Inflammatory macrophage (primary cell): ENCODE measurements around the gene TMPRSS11B.
"Not testable (repeated sequence)": the region's sequence is repeated elsewhere in the genome, so short reads cannot be mapped to it uniquely, and the experiment has no call there.

Experiments used
- DNase-seq, 2 donors: peaks; one replicate each; pipeline ENCODE4 v3.0.0-alpha.2; 2020 to 2022
- total RNA-seq, 18 experiments: gene quantifications; one replicate each; lab custom pipeline; 2026; ENCODE audit warnings: mixed read lengths in 6 of 18, inconsistent platforms in 2 of 18; lab: John Stamatoyannopoulos, UW

TMPRSS11B gene
- total RNA-seq = 0 to 0.23 (median 0) reads per million in 18 experiments

- no peak for DNase-seq
These were observed at the start of gene TMPRSS11B for GRCh38 chr4:68245594-68245993. TMPRSS11B (minus strand) TSS chr4:68245694; CDS start chr4:68245558, 136 bp downstream.

DNA sequence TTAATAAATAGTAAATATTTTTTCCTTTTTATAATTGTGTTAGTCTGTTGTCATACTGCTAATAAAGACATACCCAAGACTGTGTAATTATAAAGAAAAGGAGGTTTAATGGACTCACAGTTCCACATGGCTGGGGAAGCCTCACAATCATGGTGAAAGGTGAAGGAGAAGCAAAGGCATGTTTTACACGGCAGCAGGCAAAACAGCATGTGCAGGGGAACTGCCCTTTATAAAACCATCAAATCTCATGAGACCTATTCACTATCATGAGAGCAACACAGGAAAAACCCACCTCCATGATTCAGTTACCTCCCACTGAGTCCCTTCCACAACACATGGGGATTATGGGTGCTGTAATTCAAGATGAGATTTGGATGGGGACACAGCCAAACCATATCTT, 45.8 kb upstream of the TMPRSS11B start:
- DNase-seq = no peak

DNA sequence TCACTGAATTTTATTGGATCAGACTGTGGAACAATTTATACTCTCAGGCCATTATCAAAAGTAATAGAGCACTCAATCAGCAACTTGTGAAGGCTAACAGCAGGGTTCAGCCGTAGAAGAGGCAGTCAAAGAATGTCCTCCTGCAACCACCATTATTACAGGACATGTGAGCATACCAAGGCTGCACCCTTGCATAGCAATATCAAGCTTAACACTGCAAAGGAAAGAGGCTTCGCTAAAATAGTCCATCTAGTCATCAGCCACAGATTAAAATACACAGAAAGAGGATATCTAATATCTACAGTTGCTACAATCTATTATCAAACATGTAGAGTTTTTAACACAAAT, 42.9 kb upstream of the TMPRSS11B start:
- DNase-seq = no peak

- no peak for DNase-seq
These were observed 42.4 kb upstream of the TMPRSS11B start for GRCh38 chr4:68287704-68288392.

- no peak for DNase-seq
These were observed 38.2 kb upstream of the TMPRSS11B start for GRCh38 chr4:68283714-68284113.

DNA sequence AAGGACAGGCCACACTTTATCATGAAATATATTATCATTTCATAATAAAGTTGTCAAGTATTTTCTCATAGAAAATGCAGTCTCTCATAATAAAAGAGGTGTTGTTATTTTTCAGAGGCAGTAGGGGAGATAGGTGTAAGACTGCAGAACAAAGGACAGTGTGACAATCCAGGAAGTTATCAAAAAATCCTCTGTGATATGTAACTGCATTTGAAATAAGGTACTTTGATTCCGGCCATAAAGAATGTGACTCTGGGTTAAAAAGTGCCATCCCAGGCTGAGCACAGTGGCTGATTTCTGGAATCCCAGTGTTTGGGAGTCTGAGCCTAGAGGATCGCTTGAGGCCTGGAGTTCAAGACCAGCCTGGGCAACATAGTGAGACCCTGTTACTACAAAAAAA, 37.6 kb upstream of the TMPRSS11B start:
- no peak for DNase-seq

GRCh38 chr4:68281796-68282740, 36.6 kb upstream of the TMPRSS11B start:
- not testable (repeated sequence) for DNase-seq

DNA sequence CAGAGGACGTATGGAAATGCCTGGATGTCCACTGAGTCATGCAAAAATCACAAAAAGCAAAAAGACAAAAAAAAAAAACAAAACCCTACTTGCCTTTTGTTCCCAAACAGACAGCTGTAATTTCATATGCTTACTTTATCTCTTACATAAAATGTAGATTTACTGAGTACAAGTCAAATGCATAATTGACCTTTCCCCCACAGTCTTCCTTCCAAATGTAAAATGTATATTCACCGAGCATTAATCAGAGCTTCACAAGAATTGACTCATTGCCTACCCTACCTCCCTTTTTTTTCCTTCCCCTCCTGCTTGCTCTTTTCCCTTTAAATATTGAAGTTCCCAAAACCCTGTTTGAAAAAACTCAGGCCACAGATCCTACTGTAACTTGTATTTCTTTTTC, 32.5 kb upstream of the TMPRSS11B start:
- no peak for DNase-seq

DNA sequence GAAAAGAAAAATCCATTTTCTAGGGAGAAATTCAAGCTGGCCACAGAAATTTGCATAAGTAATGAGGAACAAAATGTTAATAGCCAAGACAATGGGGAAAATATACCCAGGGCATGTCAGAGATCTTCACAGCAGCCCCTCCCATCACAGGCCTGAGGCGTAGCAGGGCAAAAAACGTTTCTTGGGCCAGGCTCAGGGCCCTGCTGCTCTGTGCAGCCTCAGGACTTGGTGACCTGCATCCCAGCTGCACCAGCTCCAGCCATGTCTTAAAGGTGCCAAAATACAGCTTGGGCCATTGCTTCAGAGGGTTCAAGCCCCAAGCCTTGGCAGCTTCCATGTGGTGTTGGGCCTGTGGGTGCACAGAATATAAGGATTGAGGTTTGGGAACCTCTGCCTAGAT, 32.1 kb upstream of the TMPRSS11B start:
- DNase-seq = no peak

DNA sequence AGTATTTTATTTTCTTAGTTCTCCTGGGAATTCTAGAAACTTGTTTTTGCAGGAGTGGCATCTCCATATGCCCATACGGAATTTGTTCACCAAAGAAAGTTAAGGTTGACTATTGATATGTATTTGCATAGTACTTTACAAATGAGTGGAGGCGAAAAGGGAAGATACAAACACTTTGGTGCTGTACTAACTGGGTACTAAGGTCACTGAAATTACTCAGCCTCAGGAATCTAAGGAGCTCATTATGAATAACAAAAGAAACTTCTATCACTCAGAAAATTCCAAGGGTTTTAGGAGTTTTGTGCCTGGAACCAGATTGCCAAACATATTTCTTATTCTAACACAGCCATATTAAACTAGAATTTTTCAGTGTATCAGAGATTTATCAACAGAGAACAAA, 27.4 kb upstream of the TMPRSS11B start:
- DNase-seq = no peak

DNA sequence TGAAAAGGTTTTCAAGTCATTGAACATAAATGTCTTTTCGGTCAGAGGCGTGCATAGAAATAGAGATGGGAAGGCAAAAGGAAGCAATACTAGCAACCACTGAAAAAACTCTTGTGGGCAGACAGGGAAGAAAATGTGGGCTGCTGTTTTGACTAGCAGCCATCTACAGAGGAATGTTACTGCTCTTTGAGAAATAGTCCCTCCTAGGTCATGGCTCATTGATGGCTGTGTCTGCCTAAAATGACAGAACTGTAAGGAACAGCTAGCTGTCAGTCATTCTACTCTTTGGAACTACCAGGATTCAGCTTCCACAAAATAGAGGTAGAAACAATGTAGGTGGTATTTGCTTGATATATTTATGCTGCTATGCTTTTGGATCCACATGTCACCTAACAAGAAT, 26.9 kb upstream of the TMPRSS11B start:
- no peak for DNase-seq

GRCh38 chr4:68271851-68272357, 26.4 kb upstream of the TMPRSS11B start:
- DNase-seq = peak; percentile 15 to 58

GRCh38 chr4:68267433-68267944, 22.0 kb upstream of the TMPRSS11B start:
- no peak for DNase-seq

DNA sequence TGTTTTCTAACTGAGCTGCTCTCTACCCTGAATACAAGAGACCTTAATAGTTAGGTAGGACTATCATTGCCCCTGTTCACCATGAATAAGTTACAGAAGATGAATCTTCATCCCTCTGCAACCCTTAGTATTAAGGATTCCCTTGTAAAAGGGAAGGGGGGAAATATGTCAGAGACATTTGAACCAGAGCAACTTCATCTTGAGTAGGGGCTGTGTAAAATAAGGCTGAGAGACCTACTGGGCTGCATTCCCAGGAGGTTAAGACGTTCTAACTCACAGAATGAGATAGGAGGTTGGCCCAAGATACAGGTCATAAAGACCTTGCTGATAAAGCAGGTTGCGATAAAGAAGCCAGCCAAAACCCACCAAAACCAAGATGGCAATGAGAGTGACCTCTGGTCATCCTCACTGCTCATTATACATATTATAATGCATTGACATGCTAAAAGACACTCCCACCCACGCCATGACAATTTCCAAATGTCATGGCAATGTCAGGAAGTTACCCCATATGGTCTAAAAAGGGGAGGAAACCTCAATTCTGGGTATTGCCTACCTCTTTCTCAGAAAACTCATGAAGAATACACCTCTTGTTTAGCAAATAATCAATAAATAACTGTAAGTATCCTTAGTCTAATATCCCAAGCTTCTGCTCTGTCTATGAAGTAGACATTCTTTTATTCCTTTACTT, 19.5 kb upstream of the TMPRSS11B start:
- no peak for DNase-seq

GRCh38 chr4:68259191-68259590, 13.7 kb upstream of the TMPRSS11B start:
- no peak for DNase-seq

DNA sequence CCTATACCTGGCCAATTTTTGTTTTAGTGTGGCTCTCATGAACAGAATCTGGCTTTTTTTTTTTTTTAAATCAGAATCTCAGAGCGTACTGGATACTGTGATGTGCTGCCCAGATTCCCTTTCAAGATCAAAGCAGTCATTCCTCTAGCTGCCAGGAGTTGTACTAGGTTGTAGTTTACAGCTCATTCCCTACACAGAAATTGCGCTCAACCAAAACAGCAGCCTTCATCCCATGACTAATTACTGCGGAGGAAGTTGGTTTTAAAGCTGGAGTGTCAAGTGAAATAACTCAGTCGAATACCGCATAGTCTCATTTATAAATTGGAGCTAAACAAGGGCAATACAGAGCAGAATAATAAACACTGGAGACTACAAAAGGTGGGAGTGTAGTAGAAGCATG, 12.2 kb upstream of the TMPRSS11B start:
- no peak for DNase-seq

DNA sequence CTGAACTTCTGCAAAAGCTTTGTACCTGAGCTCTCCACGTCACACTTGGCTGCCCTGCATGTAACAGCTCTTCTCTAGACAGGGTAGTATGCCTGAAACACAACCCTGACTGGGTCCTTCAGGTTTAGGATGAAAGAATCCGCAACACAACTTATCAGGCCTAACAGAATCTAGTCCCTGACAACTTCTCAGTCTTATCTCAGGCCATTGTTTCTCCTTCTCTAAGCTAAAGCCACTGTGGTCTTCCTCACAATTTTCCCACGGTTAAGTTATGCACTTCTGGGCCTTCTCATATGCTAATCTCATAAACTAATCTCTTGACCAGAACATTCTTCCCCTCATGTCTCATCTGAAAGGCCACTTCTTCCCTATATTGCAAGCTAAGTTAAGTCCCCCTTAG, 10.8 kb upstream of the TMPRSS11B start:
- DNase-seq = no peak

DNA sequence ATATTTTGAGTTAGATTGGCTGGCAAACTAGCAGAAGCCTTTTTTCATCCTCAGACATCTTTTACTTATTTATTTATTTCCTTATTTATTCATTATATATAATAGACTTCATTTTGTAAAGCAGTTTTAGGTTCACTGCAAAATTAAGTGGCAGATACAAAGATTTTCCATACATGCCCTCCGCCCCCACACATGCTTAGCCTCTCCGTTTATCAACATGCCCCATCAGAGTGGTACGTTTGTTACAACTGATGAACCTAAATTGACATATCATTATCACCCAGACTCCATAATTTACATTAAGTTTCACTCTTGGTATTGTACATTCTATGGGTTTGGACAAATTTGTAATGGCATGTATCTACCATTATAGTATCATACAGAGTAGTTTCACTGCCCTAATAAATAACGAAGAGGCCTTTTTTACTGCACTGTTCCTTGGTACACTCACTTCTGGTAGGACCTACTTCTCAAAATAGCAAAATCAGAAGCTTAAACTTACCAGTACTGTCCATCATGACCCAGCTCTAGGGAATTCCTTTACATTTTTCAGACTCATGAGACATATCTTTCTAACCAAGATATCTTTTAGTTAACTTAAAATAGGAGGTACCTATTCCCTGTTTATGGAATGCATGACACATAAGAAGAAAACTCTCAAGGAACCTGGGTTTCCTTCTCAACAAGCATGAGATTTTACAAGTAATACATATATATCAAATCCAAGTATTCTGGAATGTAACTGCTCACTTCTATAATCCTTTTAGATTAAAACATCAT, 4.8 kb upstream of the TMPRSS11B start:
- DNase-seq = no peak

DNA sequence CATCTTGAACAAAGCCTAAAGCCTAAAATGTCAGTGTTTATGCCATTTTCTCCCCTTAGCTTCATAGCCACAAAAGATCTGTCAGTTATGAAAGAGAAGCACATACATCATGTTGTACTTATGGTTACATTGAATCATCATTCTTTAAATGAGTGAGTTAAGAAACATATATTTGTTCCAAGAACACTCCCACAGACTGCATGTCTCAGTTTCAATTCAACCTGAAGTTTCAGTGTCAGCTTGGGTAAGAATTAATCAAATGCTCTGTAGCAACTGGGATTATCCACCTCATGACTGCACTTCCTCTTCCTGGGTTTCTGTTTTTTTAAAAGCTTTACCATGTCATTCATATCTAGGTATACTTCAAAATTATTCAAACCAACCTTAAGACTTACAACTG, 3.9 kb upstream of the TMPRSS11B start:
- DNase-seq = peak; percentile 5 to 24

GRCh38 chr4:68240620-68241019, 4.9 kb downstream of the TMPRSS11B start:
- DNase-seq = no peak

DNA sequence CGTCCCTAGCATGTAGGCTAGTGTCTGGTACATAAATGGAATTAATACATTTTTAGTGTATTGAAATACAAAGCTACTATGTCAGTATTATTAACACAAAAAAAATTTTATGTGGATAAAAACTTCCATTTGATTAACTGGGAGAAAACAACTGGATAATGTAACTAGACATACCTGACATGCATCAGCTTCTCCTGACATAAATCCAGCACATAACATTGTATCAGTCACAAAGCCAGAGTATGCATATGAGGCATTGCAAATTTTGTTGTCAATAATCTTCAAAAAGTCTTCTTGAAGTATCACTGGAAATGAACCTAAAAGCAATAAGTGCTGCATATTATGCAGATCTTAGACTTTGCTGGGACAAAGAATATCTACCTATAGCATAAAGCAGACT, 16.9 kb downstream of the TMPRSS11B start:
- DNase-seq = no peak

GRCh38 chr4:68218044-68218443, 27.4 kb downstream of the TMPRSS11B start:
- DNase-seq = no peak
